ENCODE measurements around the gene CAMTA1. TPM values are rescaled to one million over a fixed set of nuclear protein-coding genes. Genes with fewer than 3 reads are reported as not detected.

The CAMTA1 gene
- total RNA-seq, 2 experiments from 2014 or later: 45.5 to 45.6 TPM

- peaks cover 2% of the 10 kb centered on the region for H3K27me3 Mint-ChIP-seq
- ATAC-seq (ENCODE audit: low read depth): no peak
- no peak overlapping the region for H3K27ac Mint-ChIP-seq
- no peaks in the 10 kb centered on the region for H3K4me1 Mint-ChIP-seq
- no peak for DNase-seq
- H3K36me3 Mint-ChIP-seq: no peaks in the 10 kb centered on the region
- peaks cover 5% of the 10 kb centered on the region for H3K9me3 Mint-ChIP-seq
- H3K4me3 Mint-ChIP-seq: no peak overlapping the region
- POLR2A ChIA-PET: no interaction called here
Observed at GRCh38 chr1:7420470-7421100, 635.3 kb downstream of the CAMTA1 start.

GRCh38 chr1:7421471-7422075, 636.3 kb downstream of the CAMTA1 start:
- no peak overlapping the region for H3K4me3 Mint-ChIP-seq
- ATAC-seq (ENCODE audit: low read depth) (no peak), DNase-seq (peak; percentile 4)
- H3K36me3 Mint-ChIP-seq: no peaks in the 10 kb centered on the region
- POLR2A ChIA-PET: no interaction called here
- no peaks in the 10 kb centered on the region for H3K4me1 Mint-ChIP-seq
- H3K9me3 Mint-ChIP-seq: peaks cover 5% of the 10 kb centered on the region
- no peak overlapping the region for H3K27ac Mint-ChIP-seq
- peaks cover 2% of the 10 kb centered on the region for H3K27me3 Mint-ChIP-seq

GRCh38 chr1:7422081-7422480, 636.8 kb downstream of the CAMTA1 start:
- H3K36me3 Mint-ChIP-seq: no peaks in the 10 kb centered on the region
- peaks cover 2% of the 10 kb centered on the region for H3K27me3 Mint-ChIP-seq
- H3K27ac Mint-ChIP-seq: no peak overlapping the region
- ATAC-seq (ENCODE audit: low read depth): no peak
- no peak overlapping the region for H3K4me3 Mint-ChIP-seq
- POLR2A ChIA-PET: no interaction called here
- peaks cover 5% of the 10 kb centered on the region for H3K9me3 Mint-ChIP-seq
- DNase-seq: peak; percentile 16
- H3K4me1 Mint-ChIP-seq: no peaks in the 10 kb centered on the region

- no peaks in the 10 kb centered on the region for H3K4me1 Mint-ChIP-seq
- POLR2A ChIA-PET: no interaction called here
- ATAC-seq (ENCODE audit: low read depth) (no peak), DNase-seq (no peak)
- H3K9me3 Mint-ChIP-seq: peaks cover 5% of the 10 kb centered on the region
- no peak overlapping the region for H3K4me3 Mint-ChIP-seq
- no peaks in the 10 kb centered on the region for H3K36me3 Mint-ChIP-seq
- peaks cover 2% of the 10 kb centered on the region for H3K27me3 Mint-ChIP-seq
- H3K27ac Mint-ChIP-seq: no peak overlapping the region
Observed at GRCh38 chr1:7422561-7422960, 637.3 kb downstream of the CAMTA1 start.

GRCh38 chr1:7422966-7423365, 637.7 kb downstream of the CAMTA1 start:
- Mint-ChIP-seq H3K9me3 (peaks cover 4% of the 10 kb centered on the region), H3K4me1 (no peaks in the 10 kb centered on the region), H3K27me3 (no peaks in the 10 kb centered on the region), H3K36me3 (no peaks in the 10 kb centered on the region), H3K4me3 (no peak overlapping the region), H3K27ac (no peak overlapping the region)
- no peak for ATAC-seq (ENCODE audit: low read depth)
- POLR2A ChIA-PET: no interaction called here
- no peak for DNase-seq

- Mint-ChIP-seq H3K4me3 (no peak overlapping the region), H3K4me1 (no peaks in the 10 kb centered on the region), H3K27me3 (no peaks in the 10 kb centered on the region), H3K36me3 (no peaks in the 10 kb centered on the region), H3K27ac (no peak overlapping the region), H3K9me3 (no peaks in the 10 kb centered on the region)
- ATAC-seq (ENCODE audit: low read depth): no peak
- POLR2A ChIA-PET: interaction anchor here (0.5 to 0.6 kb wide), 2 partner anchors 97 to 211 kb away, joined by 3 to 5 read pairs; no protein-coding TSS in a partner anchor
- no peak for DNase-seq
Observed at GRCh38 chr1:7424352-7424890, 639.2 kb downstream of the CAMTA1 start.

GRCh38 chr1:7425229-7425628, 640.0 kb downstream of the CAMTA1 start:
- H3K36me3 Mint-ChIP-seq: no peaks in the 10 kb centered on the region
- ATAC-seq (ENCODE audit: low read depth) (no peak), DNase-seq (no peak)
- no peak overlapping the region for H3K4me3 Mint-ChIP-seq
- H3K27me3 Mint-ChIP-seq: no peaks in the 10 kb centered on the region
- POLR2A ChIA-PET: no interaction called here
- H3K4me1 Mint-ChIP-seq: no peaks in the 10 kb centered on the region
- H3K27ac Mint-ChIP-seq: no peak overlapping the region
- H3K9me3 Mint-ChIP-seq: no peaks in the 10 kb centered on the region

GRCh38 chr1:7425771-7426170, 640.5 kb downstream of the CAMTA1 start:
- Mint-ChIP-seq H3K27ac (no peak overlapping the region), H3K4me1 (no peaks in the 10 kb centered on the region), H3K27me3 (no peaks in the 10 kb centered on the region), H3K36me3 (no peaks in the 10 kb centered on the region), H3K9me3 (no peaks in the 10 kb centered on the region), H3K4me3 (no peak overlapping the region)
- DNase-seq (no peak), ATAC-seq (ENCODE audit: low read depth) (no peak)
- POLR2A ChIA-PET: no interaction called here

- H3K27ac Mint-ChIP-seq: no peak overlapping the region
- H3K36me3 Mint-ChIP-seq: no peaks in the 10 kb centered on the region
- ATAC-seq (ENCODE audit: low read depth): no peak
- H3K9me3 Mint-ChIP-seq: no peaks in the 10 kb centered on the region
- no peaks in the 10 kb centered on the region for H3K4me1 Mint-ChIP-seq
- no peak for DNase-seq
- POLR2A ChIA-PET: no interaction called here
- no peaks in the 10 kb centered on the region for H3K27me3 Mint-ChIP-seq
- H3K4me3 Mint-ChIP-seq: no peak overlapping the region
Observed at GRCh38 chr1:7426780-7427604, 641.7 kb downstream of the CAMTA1 start.

GRCh38 chr1:7427605-7428300, 642.5 kb downstream of the CAMTA1 start:
- ATAC-seq (ENCODE audit: low read depth) (no peak), DNase-seq (no peak)
- no peak overlapping the region for H3K4me3 Mint-ChIP-seq
- H3K4me1 Mint-ChIP-seq: no peaks in the 10 kb centered on the region
- H3K27me3 Mint-ChIP-seq: no peaks in the 10 kb centered on the region
- no peak overlapping the region for H3K27ac Mint-ChIP-seq
- no peaks in the 10 kb centered on the region for H3K36me3 Mint-ChIP-seq
- H3K9me3 Mint-ChIP-seq: no peaks in the 10 kb centered on the region
- POLR2A ChIA-PET: no interaction called here

- no peak for ATAC-seq (ENCODE audit: low read depth)
Observed at GRCh38 chr1:7429290-7429689, 644.0 kb downstream of the CAMTA1 start.

GRCh38 chr1:7430047-7430608, 644.9 kb downstream of the CAMTA1 start:
- H3K27me3 Mint-ChIP-seq: peaks cover 3% of the 10 kb centered on the region
- no peak overlapping the region for H3K27ac Mint-ChIP-seq
- H3K4me3 Mint-ChIP-seq: no peak overlapping the region
- DNase-seq: no peak
- POLR2A ChIA-PET: no interaction called here
- H3K36me3 Mint-ChIP-seq: no peaks in the 10 kb centered on the region
- no peaks in the 10 kb centered on the region for H3K4me1 Mint-ChIP-seq
- ATAC-seq (ENCODE audit: low read depth): no peak
- no peaks in the 10 kb centered on the region for H3K9me3 Mint-ChIP-seq

More at GRCh38 chr1:7429290-7429689, 644.0 kb downstream of the CAMTA1 start:
- H3K36me3 Mint-ChIP-seq: no peaks in the 10 kb centered on the region
- POLR2A ChIA-PET: no interaction called here
- H3K4me3 Mint-ChIP-seq: no peak overlapping the region
- H3K27ac Mint-ChIP-seq: no peak overlapping the region
- peaks cover 3% of the 10 kb centered on the region for H3K27me3 Mint-ChIP-seq
- no peaks in the 10 kb centered on the region for H3K4me1 Mint-ChIP-seq
- H3K9me3 Mint-ChIP-seq: no peaks in the 10 kb centered on the region
- no peak for DNase-seq

GRCh38 chr1:7430691-7431090, 645.4 kb downstream of the CAMTA1 start:
- Mint-ChIP-seq H3K4me1 (no peaks in the 10 kb centered on the region), H3K27ac (no peak overlapping the region), H3K36me3 (no peaks in the 10 kb centered on the region), H3K9me3 (no peaks in the 10 kb centered on the region), H3K27me3 (peaks cover 3% of the 10 kb centered on the region), H3K4me3 (no peak overlapping the region)
- POLR2A ChIA-PET: no interaction called here
- ATAC-seq (ENCODE audit: low read depth) (no peak), DNase-seq (no peak)
